22Rv1 (cell line): ENCODE data around the gene CENATAC.

ENCODE experiments used
- H3K27ac ChIP-seq: fragments of 450-650 bp; 2 replicates; pipeline ENCODE4 v1.5.1; 2017
- CTCF ChIP-seq: fragments of 450-650 bp; IDR thresholded peaks from 2 replicates; pipeline ENCODE4 v1.5.1; 2017; ENCODE audit warnings: mild to moderate bottlenecking
- ZFX ChIP-seq: fragments of 450-650 bp; IDR thresholded peaks from 2 replicates; pipeline ENCODE4 v1.6.1; 2017; ENCODE audit warnings: antibody characterized with exemption, borderline replicate concordance

CENATAC gene

GRCh38 chr11:119061256-119061655 is 63.3 kb downstream of the CENATAC start:
- TF ChIP-seq CTCF (no peak), ZFX (no peak)
- H3K27ac ChIP-seq = no peak overlapping the region

- no peak for TF ChIP-seq CTCF
- TF ChIP-seq ZFX = no peak
- peak overlapping the region; percentile 4; the same call in 1 of the 2 replicates for H3K27ac ChIP-seq
Observed at GRCh38 chr11:119062779-119063178, 64.8 kb downstream of the CENATAC start.

- H3K27ac ChIP-seq = no peak overlapping the region
- TF ChIP-seq CTCF (peak; percentile 60), ZFX (no peak)
Observed at GRCh38 chr11:119065369-119065768, 67.4 kb downstream of the CENATAC start.
